ENCODE data around the gene FFAR3.
A peak's percentile ranks its signal among the peaks of the same experiment; 100 is the strongest.

The FFAR3 gene

DNA sequence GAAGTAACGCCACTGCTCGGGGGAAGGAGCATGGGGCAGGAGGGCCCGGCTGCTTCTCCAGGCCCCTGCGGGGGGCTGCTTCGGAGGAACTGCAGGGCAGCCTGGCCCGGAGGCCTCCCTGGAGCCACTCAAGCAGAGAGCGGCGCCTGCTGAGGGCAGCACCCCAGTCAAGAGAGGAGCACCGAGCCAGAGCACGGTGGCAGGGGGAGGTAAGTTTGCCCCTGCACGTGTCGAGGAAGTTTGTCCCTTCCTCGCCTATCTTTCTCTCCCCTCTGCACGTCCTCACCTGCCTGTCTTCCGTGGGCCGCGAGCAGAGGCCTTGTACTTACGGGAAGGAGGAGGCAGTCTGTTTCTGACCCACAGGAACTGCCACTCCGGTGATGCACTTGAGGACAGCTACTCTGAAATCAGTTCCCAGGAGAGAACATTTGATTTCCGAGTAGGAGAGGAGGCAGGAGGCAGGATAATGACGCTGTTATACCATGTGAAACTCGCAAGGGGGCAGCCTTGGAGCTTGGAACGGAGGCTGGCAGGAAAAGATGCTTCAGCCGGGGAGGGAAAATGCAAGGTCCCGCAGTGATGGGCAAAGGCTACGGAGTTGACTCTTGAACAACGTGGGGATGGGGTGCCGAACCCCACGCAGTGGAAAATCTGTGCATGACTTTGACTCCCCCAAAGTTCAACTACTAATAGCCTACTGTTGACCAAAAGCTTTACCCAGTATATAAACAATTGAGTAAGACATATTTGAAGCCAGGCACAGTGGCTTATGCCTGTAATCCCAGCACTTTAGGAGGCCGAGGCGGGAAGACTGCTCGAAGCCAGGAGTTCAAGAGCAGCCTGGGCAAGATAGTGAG is 5.6 kb upstream of the FFAR3 start:
- Histone ChIP-seq H3K9me3 (ENCODE audit: control insufficient read depth, insufficient read depth, low read depth, low read length) (no peaks in the 10 kb centered on the region), H3K4me3 (ENCODE audit: low read depth, low read length) (no peak overlapping the region), H3K4me1 (ENCODE audit: control insufficient read depth, insufficient read depth, low read length) (no peaks in the 10 kb centered on the region), H3K27ac (ENCODE audit: extremely low read depth, low read depth, low read length) (no peak overlapping the region), H3K36me3 (ENCODE audit: control insufficient read depth in 2 of 2, insufficient read depth in 1 of 2, low read length in 2 of 2) (no peaks in the 10 kb centered on the region; a peak in 1 of 3 replicates)
- POLR2A ChIA-PET, result interaction anchor here (0.5 to 2.1 kb wide), 7 partner anchors 10 to 295 kb away, joined by 3 to 13 read pairs (median 3); partner anchors contain the start of gene COX6B1
- CTCF ChIA-PET, result interaction anchor here (0.5 to 10.6 kb wide), 89 partner anchors 8 to 713 kb away, joined by 3 to 237 read pairs (median 5); partner anchors contain the start of genes ATP4A, HAUS5 and KRTDAP
- no peak for TF ChIP-seq ZNF175 (tag by site-specific recombination; IDR thresholded peaks at IDR 0.05)
- TF ChIP-seq REST (tag by site-specific recombination; IDR thresholded peaks at IDR 0.05), result peak; percentile 21; the same call in 1 of the 2 replicates
- TF ChIP-seq ZNF121 (tag by site-specific recombination; IDR thresholded peaks at IDR 0.05), result peak; percentile 63
- TF ChIP-seq ZSCAN30 (tag by site-specific recombination; IDR thresholded peaks at IDR 0.05), result 0 out of 2 replicates have a peak, but pooled peaks have one; percentile 54
- TF ChIP-seq TRIM28 (IDR thresholded peaks at IDR 0.05; ENCODE audit: borderline replicate concordance, low read length), result 0 out of 2 replicates have a peak, but pooled peaks have one; percentile 23
- no peak for TF ChIP-seq ZNF362 (tag by site-specific recombination; IDR thresholded peaks at IDR 0.05)
- no peak for TF ChIP-seq GLI2 (tag by site-specific recombination; IDR thresholded peaks at IDR 0.05; ENCODE audit: borderline replicate concordance, low read depth)
- TF ChIP-seq ZBTB21 (tag by site-specific recombination; IDR thresholded peaks at IDR 0.05), result peak; percentile 45; the same call in 1 of the 2 replicates
- TF ChIP-seq ZNF157 (tag by site-specific recombination; IDR thresholded peaks at IDR 0.05), result no peak
- no peak for TF ChIP-seq YY2 (tag by site-specific recombination; IDR thresholded peaks at IDR 0.05)
- no peak for TF ChIP-seq ZBTB1 (tag by site-specific recombination; IDR thresholded peaks at IDR 0.05)
- TF ChIP-seq ZNF521 (tag by site-specific recombination; IDR thresholded peaks at IDR 0.05), result no peak
- no peak for TF ChIP-seq SCRT1 (tag by site-specific recombination; IDR thresholded peaks at IDR 0.05; ENCODE audit: borderline replicate concordance)
- no peak for TF ChIP-seq ZXDB (tag by site-specific recombination; IDR thresholded peaks at IDR 0.05)
- TF ChIP-seq ZFP69B (tag by site-specific recombination; IDR thresholded peaks at IDR 0.05), result no peak
- no peak for TF ChIP-seq ZNF555 (tag by site-specific recombination; conservative IDR thresholded peaks at IDR 0.05)
- peak; percentile 34 for TF ChIP-seq ZFHX2 (tag by site-specific recombination; conservative IDR thresholded peaks at IDR 0.05)
- TF ChIP-seq, protein P1, sequence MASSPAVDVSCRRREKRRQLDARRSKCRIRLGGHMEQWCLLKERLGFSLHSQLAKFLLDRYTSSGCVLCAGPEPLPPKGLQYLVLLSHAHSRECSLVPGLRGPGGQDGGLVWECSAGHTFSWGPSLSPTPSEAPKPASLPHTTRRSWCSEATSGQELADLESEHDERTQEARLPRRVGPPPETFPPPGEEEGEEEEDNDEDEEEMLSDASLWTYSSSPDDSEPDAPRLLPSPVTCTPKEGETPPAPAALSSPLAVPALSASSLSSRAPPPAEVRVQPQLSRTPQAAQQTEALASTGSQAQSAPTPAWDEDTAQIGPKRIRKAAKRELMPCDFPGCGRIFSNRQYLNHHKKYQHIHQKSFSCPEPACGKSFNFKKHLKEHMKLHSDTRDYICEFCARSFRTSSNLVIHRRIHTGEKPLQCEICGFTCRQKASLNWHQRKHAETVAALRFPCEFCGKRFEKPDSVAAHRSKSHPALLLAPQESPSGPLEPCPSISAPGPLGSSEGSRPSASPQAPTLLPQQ (tag by site-specific recombination; IDR thresholded peaks at IDR 0.05), result peak; percentile 49; the same call in 1 of the 2 replicates
- no peak for TF ChIP-seq ZNF585B (tag by site-specific recombination; IDR thresholded peaks at IDR 0.05)
- TF ChIP-seq ZNF23 (tag by site-specific recombination; IDR thresholded peaks at IDR 0.05; ENCODE audit: borderline replicate concordance), result no peak
- no peak for TF ChIP-seq ZNF274 (IDR thresholded peaks at IDR 0.05; ENCODE audit: low read length)
- TF ChIP-seq ZNF274 (tag by site-specific recombination; IDR thresholded peaks at IDR 0.05; ENCODE audit: borderline replicate concordance), result no peak
- TF ChIP-seq REPIN1 (tag by site-specific recombination; IDR thresholded peaks at IDR 0.05; ENCODE audit: low read depth), result no peak
- no peak for TF ChIP-seq ZNF548 (tag by site-specific recombination; IDR thresholded peaks at IDR 0.05)
- peak; percentile 72 for TF ChIP-seq ZEB2 (tag by site-specific recombination; IDR thresholded peaks at IDR 0.05)
- TF ChIP-seq ZNF302 (tag by site-specific recombination; IDR thresholded peaks at IDR 0.05; ENCODE audit: low read depth), result no peak
- TF ChIP-seq ZSCAN23 (tag by site-specific recombination; IDR thresholded peaks at IDR 0.05), result no peak
- peak; percentile 65; the same call in 1 of the 2 replicates for TF ChIP-seq ZNF24 (tag by site-specific recombination; IDR thresholded peaks at IDR 0.05)
- TF ChIP-seq PRDM4 (tag by site-specific recombination; IDR thresholded peaks at IDR 0.05), result no peak
- TF ChIP-seq ZNF416 (tag by site-specific recombination; IDR thresholded peaks at IDR 0.05), result no peak

All from HEK293 (cell line).